H1 (cell line): ENCODE measurements around the gene CMBL. TPM values are rescaled to one million over a fixed set of nuclear protein-coding genes. Genes with fewer than 3 reads are reported as not detected.

ENCODE experiments used
- CTCF ChIA-PET: fragments of 300-600 bp; sonication (Branson Sonifier 250); formaldehyde crosslinking; loops from one replicate; lab custom pipeline; 2021; ENCODE audit not compliant: partially characterized antibody; lab: Charles Lee
- POLR2A ChIA-PET: fragments of 300-600 bp; sonication (Branson Sonifier 250); formaldehyde crosslinking; loops from one replicate; lab custom pipeline; 2021; ENCODE audit warnings: inconsistent platforms; ENCODE audit not compliant: partially characterized antibody; lab: Charles Lee
- DNase-seq, 2 experiments: peaks; one replicate each; pipeline versions ENCODE4 v3.0.0 to v3.0.0-alpha.2; 2010 to 2022; ENCODE audit warnings: low spot score in 2 of 2, low read depth in 1 of 2, mixed read lengths in 1 of 2
- FAIRE-seq: peaks from 2 replicates; lab custom pipeline; 2011; peaks lifted over from hg19 to GRCh38; lab: Jason Lieb, UNC
- H2AFZ ChIP-seq: 2 replicates; pipeline ENCODE4 v1.8.1; 2012; ENCODE audit warnings: low read length, inconsistent platforms
- H2AK5ac ChIP-seq: 2 replicates; pipeline ENCODE4 v1.6.1; 2013; ENCODE audit warnings: low read depth, low read length
- H2BK120ac ChIP-seq: replicated peaks from 2 replicates; pipeline ENCODE3; 2013; ENCODE audit warnings: low read depth, low read length, inconsistent platforms
- H2BK12ac ChIP-seq: 2 replicates; pipeline ENCODE4 v1.6.1; 2013; ENCODE audit warnings: low read depth, low read length
- H2BK15ac ChIP-seq: 2 replicates; pipeline ENCODE4 v1.6.1; 2013; ENCODE audit warnings: low read length
- H2BK20ac ChIP-seq: 2 replicates; pipeline ENCODE4 v1.6.1; 2013; ENCODE audit warnings: low read length
- H2BK5ac ChIP-seq: 2 replicates; pipeline ENCODE4 v1.6.1; 2013; ENCODE audit warnings: low read depth, low read length
- H3K14ac ChIP-seq: 2 replicates; pipeline ENCODE4 v1.6.1; 2013; ENCODE audit warnings: inconsistent platforms; ENCODE audit not compliant: insufficient read length
- H3K18ac ChIP-seq: 2 replicates; pipeline ENCODE4 v1.6.1; 2013; ENCODE audit warnings: low read length; ENCODE audit errors: extremely low read depth
- H3K23ac ChIP-seq: 2 replicates; pipeline ENCODE4 v1.6.1; 2013; ENCODE audit warnings: inconsistent platforms; ENCODE audit not compliant: insufficient read length
- H3K23me2 ChIP-seq: 2 replicates; pipeline ENCODE4 v1.6.1; 2013; ENCODE audit warnings: low read depth, low read length
- H3K27ac ChIP-seq: 2 replicates; pipeline ENCODE4 v1.6.1; 2011; ENCODE audit warnings: low read depth, low read length, inconsistent platforms
- H3K27me3 ChIP-seq, 4 experiments: replicated peaks in 1 of 4; 1 replicate in 1 of 4; 2 replicates in 3 of 4; pipeline versions ENCODE4 v1.6.1 to v1.8.1; 2011 to 2013; ENCODE audit warnings: low read length in 3 of 4, mild to moderate bottlenecking in 3 of 4, inconsistent platforms in 2 of 4, mixed read lengths in 2 of 4, moderate library complexity in 1 of 4; ENCODE audit not compliant: control insufficient read depth in 3 of 4, insufficient read depth in 3 of 4; ENCODE audit errors: extremely low read depth in 1 of 4
- H3K36me3 ChIP-seq, 4 experiments: 2 replicates each; pipeline versions ENCODE4 v1.6.1 to v1.8.1; 2011 to 2013; ENCODE audit warnings: mild to moderate bottlenecking in 4 of 4, low read length in 3 of 4, moderate library complexity in 2 of 4, control low read depth in 1 of 4, inconsistent platforms in 1 of 4; ENCODE audit not compliant: insufficient read depth in 4 of 4, control insufficient read depth in 2 of 4
- H3K4ac ChIP-seq: replicated peaks from 2 replicates; pipeline ENCODE3; 2013; ENCODE audit warnings: low read length, low read depth, mixed read lengths, inconsistent platforms; ENCODE audit not compliant: insufficient read length
- H3K4me1 ChIP-seq, 4 experiments: replicated peaks in 1 of 4; 1 replicate in 1 of 4; 2 replicates in 3 of 4; pipeline versions ENCODE4 v1.6.1 to v1.8.1; 2011 to 2013; ENCODE audit warnings: low read length in 3 of 4, inconsistent platforms in 2 of 4, mixed read lengths in 1 of 4; ENCODE audit not compliant: insufficient read depth in 4 of 4, control insufficient read depth in 3 of 4
- H3K4me2 ChIP-seq, 2 experiments: 2 replicates each; pipeline versions ENCODE4 v1.6.1 to v1.8.1; 2011 to 2013; ENCODE audit warnings: low read depth in 2 of 2, low read length in 2 of 2, control low read depth in 1 of 2, inconsistent platforms in 1 of 2, mild to moderate bottlenecking in 1 of 2; ENCODE audit not compliant: insufficient read depth in 1 of 2
- H3K4me3 ChIP-seq, 4 experiments: fragments of 200-600, 300-600 bp in 1 of 4; sonication (generic), shearing (Covaris generic), sonication (Bioruptor Twin) in 1 of 4; 2 replicates each; pipeline versions ENCODE4 v1.5.1 to v1.8.1; 2011 to 2016; ENCODE audit warnings: low read length in 4 of 4, low read depth in 3 of 4, control low read depth in 2 of 4, inconsistent platforms in 2 of 4, mild to moderate bottlenecking in 2 of 4, mixed read lengths in 1 of 4, moderate library complexity in 1 of 4; ENCODE audit not compliant: insufficient read depth in 2 of 4; ENCODE audit errors: extremely low read depth in 1 of 4
- H3K56ac ChIP-seq: replicated peaks from 2 replicates; pipeline ENCODE3; 2013; ENCODE audit warnings: low read depth, mild to moderate bottlenecking, mixed read lengths, low read length, inconsistent platforms; ENCODE audit not compliant: insufficient read length
- H3K79me1 ChIP-seq: 2 replicates; pipeline ENCODE4 v1.6.1; 2013; ENCODE audit warnings: low read depth, low read length, control low read depth
- H3K79me2 ChIP-seq, 2 experiments: 2 replicates each; pipeline versions ENCODE4 v1.6.1 to v1.8.1; 2012 to 2013; ENCODE audit warnings: low read length in 2 of 2, mild to moderate bottlenecking in 2 of 2, inconsistent platforms in 1 of 2; ENCODE audit not compliant: insufficient read depth in 2 of 2, control insufficient read depth in 1 of 2
- H3K9ac ChIP-seq, 4 experiments: replicated peaks in 1 of 4; 1 replicate in 1 of 4; 2 replicates in 3 of 4; pipeline versions ENCODE4 v1.6.1 to v1.8.1; 2011 to 2013; ENCODE audit warnings: low read depth in 3 of 4, low read length in 3 of 4, control low read depth in 2 of 4, mild to moderate bottlenecking in 2 of 4, moderate library complexity in 2 of 4, inconsistent platforms in 1 of 4; ENCODE audit errors: extremely low read depth in 1 of 4
- H3K9me3 ChIP-seq, 2 experiments: 2 replicates each; pipeline versions ENCODE4 v1.6.1 to v1.8.1; 2012 to 2013; ENCODE audit warnings: mild to moderate bottlenecking in 2 of 2, moderate library complexity in 2 of 2, control low read depth in 1 of 2, inconsistent platforms in 1 of 2, low read depth in 1 of 2, low read length in 1 of 2, mixed read lengths in 1 of 2; ENCODE audit not compliant: insufficient read depth in 2 of 2
- H4K20me1 ChIP-seq, 2 experiments: replicated peaks in 1 of 2; 2 replicates each; pipeline versions ENCODE3 to v1.8.1; 2011 to 2013; ENCODE audit warnings: inconsistent platforms in 2 of 2, low read length in 2 of 2, mild to moderate bottlenecking in 1 of 2; ENCODE audit not compliant: insufficient read depth in 2 of 2, control insufficient read depth in 1 of 2
- H4K5ac ChIP-seq: 2 replicates; pipeline ENCODE4 v1.6.1; 2013; ENCODE audit warnings: low read length, low read depth, mixed read lengths, inconsistent platforms; ENCODE audit not compliant: insufficient read length
- H4K8ac ChIP-seq: 2 replicates; pipeline ENCODE4 v1.8.0; 2013; ENCODE audit warnings: mild to moderate bottlenecking, moderate library complexity, low read length, inconsistent platforms; ENCODE audit not compliant: insufficient read depth; ENCODE audit errors: extremely low read depth
- H4K91ac ChIP-seq: replicated peaks from 2 replicates; pipeline ENCODE3; 2013; ENCODE audit warnings: low read length, mixed read lengths, inconsistent platforms; ENCODE audit not compliant: insufficient read length
- BRCA1 ChIP-seq: IDR thresholded peaks from 2 replicates; pipeline ENCODE4 v1.6.1; 2012; ENCODE audit warnings: low read depth, low read length, improper control_type of control experiment
- KDM1A ChIP-seq: fragments of 200-600, 300-600 bp; sonication (generic); IDR thresholded peaks from 2 replicates; pipeline ENCODE4 v1.7.1; 2016; ENCODE audit warnings: mild to moderate bottlenecking, low read length, borderline replicate concordance
- RXRA ChIP-seq: IDR thresholded peaks from 2 replicates; pipeline ENCODE4 v1.6.1; 2011; ENCODE audit warnings: low read depth, mild to moderate bottlenecking, low read length, moderate library complexity; ENCODE audit not compliant: insufficient read depth
- SIRT6 ChIP-seq: IDR thresholded peaks from one replicate; pipeline ENCODE4 v1.7.1; 2012; ENCODE audit warnings: low read length, inconsistent platforms
- SP2 ChIP-seq: IDR thresholded peaks from 2 replicates; pipeline ENCODE4 v1.6.1; 2012; ENCODE audit warnings: mild to moderate bottlenecking, low read length, inconsistent platforms
- WGBS, 2 experiments: shearing (Covaris generic) in 1 of 2; methylation state at CpG; one replicate each; pipeline versions ENCODE4 v1.1.6 to v1.1.7; 2013 to 2015; ENCODE audit warnings: low lambda C conversion rate in 2 of 2, mixed read lengths in 2 of 2, inconsistent platforms in 1 of 2, low coverage in 1 of 2, missing lambda C conversion rate in 1 of 2; ENCODE audit not compliant: insufficient replicate concordance in 2 of 2, insufficient coverage in 1 of 2, insufficient read length in 1 of 2; ENCODE audit errors: extremely low coverage in 1 of 2, missing lambda C conversion rate in 1 of 2; 5-methylcytosine and 5-hydroxymethylcytosine counted together
- polyA plus RNA-seq, 7 experiments: library from polyadenylated mRNA; depleted of rRNA in 3 of 7; stranded (reverse) in 5 of 7; unstranded in 2 of 7; fragments of >200 nt in 5 of 7; fragments of 200-250 nt in 2 of 7; gene quantifications; 1 replicate in 5 of 7; 2 replicates in 1 of 7; 4 replicates in 1 of 7; pipeline versions ENCODE4 v1.2.1 to v1.2.3, GENCODE V29; 2011 to 2013; ENCODE audit warnings: missing spikeins in 2 of 7, mixed read lengths in 2 of 7
- total RNA-seq: library from RNA; stranded (reverse); fragmentation: NEBNext Ultra II Directional; extraction: Animal tissue kit (Norgen Biotek cat#: 25700); gene quantifications from 2 replicates; pipeline ENCODE4 v1.2.1, GENCODE V29; 2021
- TF ChIP-seq, protein P1 (sequence below): IDR thresholded peaks from 2 replicates; pipeline ENCODE4 v1.6.1; 2012; ENCODE audit warnings: inconsistent platforms
- TF ChIP-seq, protein P2 (sequence below), 3 experiments: IDR thresholded peaks; 1 replicate in 2 of 3; 2 replicates in 1 of 3; pipeline versions ENCODE4 v1.5.1 to v1.6.1; 2011; ENCODE audit warnings: low read length in 3 of 3, mild to moderate bottlenecking in 3 of 3, inconsistent platforms in 2 of 3, low read depth in 1 of 3, moderate library complexity in 1 of 3; ENCODE audit not compliant: insufficient read depth in 1 of 3; ENCODE audit errors: control extremely low read depth in 1 of 3

The CMBL gene
- total and polyA plus RNA-seq, 2 of the 8 experiments (the other 6 are each of a cell fraction or from before 2014, with no cell fraction given), result 27.9 to 32.1 TPM

GRCh38 chr5:10288592-10289219, 19.0 kb downstream of the CMBL start:
- H3K4me2 ChIP-seq, result no peak overlapping the region
- H4K8ac ChIP-seq, result no peak overlapping the region
- H2BK20ac ChIP-seq, result no peak overlapping the region
- H2BK5ac ChIP-seq, result no peak overlapping the region
- no peaks in the 10 kb centered on the region for H3K27me3 ChIP-seq
- H3K79me2 ChIP-seq, result no peaks in the 10 kb centered on the region
- TF ChIP-seq SP2 (no peak), BRCA1 (no peak), RXRA (no peak), KDM1A (no peak), SIRT6 (no peak)
- TF ChIP-seq, protein P1, sequence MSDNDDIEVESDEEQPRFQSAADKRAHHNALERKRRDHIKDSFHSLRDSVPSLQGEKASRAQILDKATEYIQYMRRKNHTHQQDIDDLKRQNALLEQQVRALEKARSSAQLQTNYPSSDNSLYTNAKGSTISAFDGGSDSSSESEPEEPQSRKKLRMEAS, result no peak
- TF ChIP-seq, protein P2, sequence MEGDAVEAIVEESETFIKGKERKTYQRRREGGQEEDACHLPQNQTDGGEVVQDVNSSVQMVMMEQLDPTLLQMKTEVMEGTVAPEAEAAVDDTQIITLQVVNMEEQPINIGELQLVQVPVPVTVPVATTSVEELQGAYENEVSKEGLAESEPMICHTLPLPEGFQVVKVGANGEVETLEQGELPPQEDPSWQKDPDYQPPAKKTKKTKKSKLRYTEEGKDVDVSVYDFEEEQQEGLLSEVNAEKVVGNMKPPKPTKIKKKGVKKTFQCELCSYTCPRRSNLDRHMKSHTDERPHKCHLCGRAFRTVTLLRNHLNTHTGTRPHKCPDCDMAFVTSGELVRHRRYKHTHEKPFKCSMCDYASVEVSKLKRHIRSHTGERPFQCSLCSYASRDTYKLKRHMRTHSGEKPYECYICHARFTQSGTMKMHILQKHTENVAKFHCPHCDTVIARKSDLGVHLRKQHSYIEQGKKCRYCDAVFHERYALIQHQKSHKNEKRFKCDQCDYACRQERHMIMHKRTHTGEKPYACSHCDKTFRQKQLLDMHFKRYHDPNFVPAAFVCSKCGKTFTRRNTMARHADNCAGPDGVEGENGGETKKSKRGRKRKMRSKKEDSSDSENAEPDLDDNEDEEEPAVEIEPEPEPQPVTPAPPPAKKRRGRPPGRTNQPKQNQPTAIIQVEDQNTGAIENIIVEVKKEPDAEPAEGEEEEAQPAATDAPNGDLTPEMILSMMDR (IDR thresholded peaks at IDR 0.05; ENCODE audit: control extremely low read depth in 1 of 3, insufficient read depth in 1 of 3, low read depth in 1 of 3, low read length in 3 of 3), result no peak
- TF ChIP-seq, all 59 proteins: peak for 0
- no peak overlapping the region for H2AFZ ChIP-seq
- no peak overlapping the region for H2BK120ac ChIP-seq
- H4K91ac ChIP-seq, result no peak overlapping the region
- no peak overlapping the region for H3K27ac ChIP-seq
- POLR2A ChIA-PET, result interaction anchor here (0.6 to 1.2 kb wide), 4 partner anchors 30 to 85 kb away, joined by 3 read pairs; partner anchors contain the start of gene MARCHF6
- H3K9me3 ChIP-seq, result no peaks in the 10 kb centered on the region
- CTCF ChIA-PET, result interaction anchor here (1.0 to 1.5 kb wide), 3 partner anchors 76 to 136 kb away, joined by 3 to 4 read pairs (median 4); no protein-coding TSS in a partner anchor
- H2AK5ac ChIP-seq, result no peak overlapping the region
- H3K18ac ChIP-seq, result no peak overlapping the region
- 93% methylated on average over 12 of the region's 13 CpGs; no CpG with 5 or more reads in 1 of the 2 experiments for WGBS, 2 experiments
- no peak overlapping the region for H2BK15ac ChIP-seq
- H3K23ac ChIP-seq, result no peak overlapping the region
- H2BK12ac ChIP-seq, result no peak overlapping the region
- H3K56ac ChIP-seq, result no peak overlapping the region
- no peaks in the 10 kb centered on the region; a peak in 1 of 8 replicates for H3K36me3 ChIP-seq
- no peaks in the 10 kb centered on the region for H3K23me2 ChIP-seq
- H3K4me3 ChIP-seq, result no peak overlapping the region
- no peak overlapping the region for H3K14ac ChIP-seq
- H4K5ac ChIP-seq, result no peak overlapping the region
- no peak overlapping the region for H3K9ac ChIP-seq
- H3K79me1 ChIP-seq, result no peaks in the 10 kb centered on the region
- H3K4me1 ChIP-seq, result peaks cover 0 to 6% (median 0%) of the 10 kb centered on the region in 4 experiments; a peak in 3 of 7 replicates
- DNase-seq (no peak), FAIRE-seq (no peak)
- H3K4ac ChIP-seq, result no peak overlapping the region
- H4K20me1 ChIP-seq, result no peaks in the 10 kb centered on the region
